ENCODE results near the gene BRIP1. TPM values are rescaled to one million over a fixed set of nuclear protein-coding genes. Genes with fewer than 3 reads are reported as not detected.

Gene BRIP1
- total RNA-seq, 1 experiment from 2014 or later, result 4.7 TPM

- Mint-ChIP-seq H3K4me3 (ENCODE audit: unreplicated experiment) (no peak overlapping the region), H3K4me1 (ENCODE audit: insufficient read depth, unreplicated experiment) (peaks cover 6% of the 10 kb centered on the region), H3K27ac (ENCODE audit: low read depth, unreplicated experiment) (no peak overlapping the region), H3K36me3 (ENCODE audit: insufficient read depth, unreplicated experiment) (no peaks in the 10 kb centered on the region), H3K9me3 (ENCODE audit: unreplicated experiment) (peaks cover 21% of the 10 kb centered on the region), H3K27me3 (ENCODE audit: insufficient read depth, unreplicated experiment) (no peaks in the 10 kb centered on the region)
- ChIA-PET POLR2A (no interaction called here), CTCF (no interaction called here)
- TF ChIP-seq CTCF (IDR thresholded peaks at IDR 0.05; ENCODE audit: unreplicated experiment), result no peak
- no TSS peak for BruUV-seq (replicated peaks)
- no peak for DNase-seq (ENCODE audit: unreplicated experiment)
- intact Hi-C loops (cut with micrococcal nuclease), result no loop called here
Measured at GRCh38 chr17:61770752-61771533, 92.4 kb downstream of the BRIP1 start.

GRCh38 chr17:61770043-61770442, 93.3 kb downstream of the BRIP1 start:
- BruUV-seq (replicated peaks), result no TSS peak
- peaks cover 21% of the 10 kb centered on the region for H3K9me3 Mint-ChIP-seq (ENCODE audit: unreplicated experiment)
- no peak for DNase-seq (ENCODE audit: unreplicated experiment)
- no peak overlapping the region for H3K27ac Mint-ChIP-seq (ENCODE audit: low read depth, unreplicated experiment)
- no peaks in the 10 kb centered on the region for H3K36me3 Mint-ChIP-seq (ENCODE audit: insufficient read depth, unreplicated experiment)
- H3K4me3 Mint-ChIP-seq (ENCODE audit: unreplicated experiment), result no peak overlapping the region
- intact Hi-C loops (cut with micrococcal nuclease), result no loop called here
- CTCF ChIA-PET, result no interaction called here
- no peaks in the 10 kb centered on the region for H3K27me3 Mint-ChIP-seq (ENCODE audit: insufficient read depth, unreplicated experiment)
- POLR2A ChIA-PET, result no interaction called here
- no peak for TF ChIP-seq CTCF (IDR thresholded peaks at IDR 0.05; ENCODE audit: unreplicated experiment)
- peaks cover 6% of the 10 kb centered on the region for H3K4me1 Mint-ChIP-seq (ENCODE audit: insufficient read depth, unreplicated experiment)

- no peaks in the 10 kb centered on the region for H3K36me3 Mint-ChIP-seq (ENCODE audit: insufficient read depth, unreplicated experiment)
- intact Hi-C loops (cut with micrococcal nuclease), result no loop called here
- H3K4me3 Mint-ChIP-seq (ENCODE audit: unreplicated experiment), result no peak overlapping the region
Measured at GRCh38 chr17:61768405-61768804, 94.9 kb downstream of the BRIP1 start.

GRCh38 chr17:61766520-61766919, 96.8 kb downstream of the BRIP1 start:
- Mint-ChIP-seq H3K36me3 (ENCODE audit: insufficient read depth, unreplicated experiment) (peaks cover 4% of the 10 kb centered on the region), H3K27me3 (ENCODE audit: insufficient read depth, unreplicated experiment) (no peaks in the 10 kb centered on the region), H3K27ac (ENCODE audit: low read depth, unreplicated experiment) (peak overlapping the region; percentile 7), H3K4me1 (ENCODE audit: insufficient read depth, unreplicated experiment) (peaks cover 6% of the 10 kb centered on the region), H3K4me3 (ENCODE audit: unreplicated experiment) (no peak overlapping the region), H3K9me3 (ENCODE audit: unreplicated experiment) (peaks cover 30% of the 10 kb centered on the region)
- peak; percentile 14 for DNase-seq (ENCODE audit: unreplicated experiment)
- intact Hi-C loops (cut with micrococcal nuclease), result no loop called here
- ChIA-PET POLR2A (no interaction called here), CTCF (interaction anchor here (0.6 kb wide), 1 partner anchor 130 kb away, joined by 4 read pairs; no protein-coding TSS in a partner anchor)
- TF ChIP-seq CTCF (IDR thresholded peaks at IDR 0.05; ENCODE audit: unreplicated experiment), result no peak
- BruUV-seq (replicated peaks), result no TSS peak

More at GRCh38 chr17:61768405-61768804, 94.9 kb downstream of the BRIP1 start:
- no TSS peak for BruUV-seq (replicated peaks)
- no peak for DNase-seq (ENCODE audit: unreplicated experiment)
- Mint-ChIP-seq H3K27ac (ENCODE audit: low read depth, unreplicated experiment) (no peak overlapping the region), H3K4me1 (ENCODE audit: insufficient read depth, unreplicated experiment) (peaks cover 6% of the 10 kb centered on the region), H3K9me3 (ENCODE audit: unreplicated experiment) (peaks cover 21% of the 10 kb centered on the region), H3K27me3 (ENCODE audit: insufficient read depth, unreplicated experiment) (no peaks in the 10 kb centered on the region)
- ChIA-PET POLR2A (no interaction called here), CTCF (no interaction called here)
- no peak for TF ChIP-seq CTCF (IDR thresholded peaks at IDR 0.05; ENCODE audit: unreplicated experiment)
